Esophagus muscularis mucosa (tissue), 4 donors: ENCODE measurements around the gene TPK1. TPM values are rescaled to one million over a fixed set of nuclear protein-coding genes. Genes with fewer than 3 reads are reported as not detected.
"Not testable (repeated sequence)": the region's sequence is repeated elsewhere in the genome, so short reads cannot be mapped to it uniquely, and the experiment has no call there.

Experiments used
- DNase-seq: peaks from one replicate; pipeline ENCODE4 v3.0.0-alpha.2; 2017; ENCODE audit errors: extremely low spot score
- H3K27ac ChIP-seq, 4 donors: fragments of 200-600 bp; sonication (generic); replicated peaks in 1 of 4; 1 replicate in 3 of 4; 2 replicates in 1 of 4; pipeline ENCODE4 v1.5.1; 2016 to 2019; ENCODE audit warnings: mild to moderate bottlenecking in 1 of 4
- H3K27me3 ChIP-seq, 4 donors: fragments of 200-600 bp; sonication (generic); one replicate each; pipeline versions ENCODE4 v1.5.1 to v1.6.0; 2016 to 2019
- H3K36me3 ChIP-seq, 4 donors: fragments of 200-600 bp; sonication (generic); one replicate each; pipeline ENCODE4 v1.5.1; 2016 to 2019
- H3K4me1 ChIP-seq, 4 donors: fragments of 200-600 bp; sonication (generic); one replicate each; pipeline ENCODE4 v1.5.1; 2016 to 2019
- H3K4me3 ChIP-seq, 4 donors: fragments of 200-600 bp; sonication (generic); 1 replicate in 2 of 4; 2 replicates in 2 of 4; pipeline ENCODE4 v1.5.1; 2016 to 2019; ENCODE audit warnings: mild to moderate bottlenecking in 4 of 4, moderate library complexity in 1 of 4
- H3K9me3 ChIP-seq, 4 donors: fragments of 200-600 bp; sonication (generic); 1 replicate in 3 of 4; 2 replicates in 1 of 4; pipeline ENCODE4 v1.5.1; 2016 to 2019
- EP300 ChIP-seq: sonication (generic); formaldehyde crosslinking; IDR thresholded peaks from one replicate; pipeline ENCODE4 v1.6.1; 2017; ENCODE audit warnings: antibody characterized with exemption
- POLR2A ChIP-seq: fragments of 450-650 bp; IDR thresholded peaks from one replicate; pipeline ENCODE4 v1.6.1; 2017; ENCODE audit warnings: antibody characterized with exemption, moderate library complexity, mild to moderate bottlenecking, low read depth
- POLR2AphosphoS5 ChIP-seq, 2 donors: sonication (generic); formaldehyde crosslinking; IDR thresholded peaks; one replicate each; pipeline ENCODE4 v1.6.1; 2017; ENCODE audit warnings: antibody characterized with exemption in 2 of 2
- WGBS: methylation state at CpG from one replicate; pipeline ENCODE4 v1.1.5; 2018; 5-methylcytosine and 5-hydroxymethylcytosine counted together
- intact Hi-C: fragments of 100-400 bp; cut with DNase I; formaldehyde crosslinking; loops from one replicate; pipeline ENCODE4 v1.15.1; 2023
- total RNA-seq, 4 donors: library from RNA; depleted of rRNA; stranded (reverse); fragments of >200 nt; gene quantifications; one replicate each; pipeline versions ENCODE4 v1.1.0 to v1.2.1, GENCODE V29; 2016
- TF ChIP-seq, protein P1 (sequence below), 3 experiments: fragments of 200-600 bp in 2 of 3; fragments of 450-650 bp in 1 of 3; sonication (generic) in 2 of 3; IDR thresholded peaks; one replicate each; pipeline ENCODE4 v1.5.1; 2017 to 2019; ENCODE audit warnings: antibody characterized with exemption in 3 of 3, mild to moderate bottlenecking in 2 of 3, moderate library complexity in 1 of 3

Gene TPK1
- total RNA-seq, 4 donors from 2014 or later: 2.7 to 4.3 (median 3.4) TPM

GRCh38 chr7:144575456-144575855 is 260.4 kb downstream of the TPK1 start:
- H3K4me3 ChIP-seq: no peak overlapping the region
- intact Hi-C loops: no loop called here
- WGBS: 87% methylated on average over 3 of the region's 3 CpGs
- no peaks in the 10 kb centered on the region for H3K9me3 ChIP-seq
- no peaks in the 10 kb centered on the region for H3K27me3 ChIP-seq
- H3K4me1 ChIP-seq: no peaks in the 10 kb centered on the region
- H3K27ac ChIP-seq: no peak overlapping the region
- DNase-seq: no peak
- TF ChIP-seq POLR2A: no peak
- TF ChIP-seq, protein P1, sequence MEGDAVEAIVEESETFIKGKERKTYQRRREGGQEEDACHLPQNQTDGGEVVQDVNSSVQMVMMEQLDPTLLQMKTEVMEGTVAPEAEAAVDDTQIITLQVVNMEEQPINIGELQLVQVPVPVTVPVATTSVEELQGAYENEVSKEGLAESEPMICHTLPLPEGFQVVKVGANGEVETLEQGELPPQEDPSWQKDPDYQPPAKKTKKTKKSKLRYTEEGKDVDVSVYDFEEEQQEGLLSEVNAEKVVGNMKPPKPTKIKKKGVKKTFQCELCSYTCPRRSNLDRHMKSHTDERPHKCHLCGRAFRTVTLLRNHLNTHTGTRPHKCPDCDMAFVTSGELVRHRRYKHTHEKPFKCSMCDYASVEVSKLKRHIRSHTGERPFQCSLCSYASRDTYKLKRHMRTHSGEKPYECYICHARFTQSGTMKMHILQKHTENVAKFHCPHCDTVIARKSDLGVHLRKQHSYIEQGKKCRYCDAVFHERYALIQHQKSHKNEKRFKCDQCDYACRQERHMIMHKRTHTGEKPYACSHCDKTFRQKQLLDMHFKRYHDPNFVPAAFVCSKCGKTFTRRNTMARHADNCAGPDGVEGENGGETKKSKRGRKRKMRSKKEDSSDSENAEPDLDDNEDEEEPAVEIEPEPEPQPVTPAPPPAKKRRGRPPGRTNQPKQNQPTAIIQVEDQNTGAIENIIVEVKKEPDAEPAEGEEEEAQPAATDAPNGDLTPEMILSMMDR (IDR thresholded peaks at IDR 0.05): no peak
- TF ChIP-seq EP300: no peak
- no peak for TF ChIP-seq POLR2AphosphoS5 (IDR thresholded peaks at IDR 0.05)
- no peaks in the 10 kb centered on the region for H3K36me3 ChIP-seq

- DNase-seq, H3K4me3 ChIP-seq, H3K27ac ChIP-seq, H3K36me3 ChIP-seq, H3K27me3 ChIP-seq, H3K9me3 ChIP-seq, intact Hi-C loops, H3K4me1 ChIP-seq: not testable (repeated sequence)
- 92% methylated on average over 5 of the region's 5 CpGs for WGBS
Observed at GRCh38 chr7:144574753-144575152, 261.1 kb downstream of the TPK1 start.

DNA sequence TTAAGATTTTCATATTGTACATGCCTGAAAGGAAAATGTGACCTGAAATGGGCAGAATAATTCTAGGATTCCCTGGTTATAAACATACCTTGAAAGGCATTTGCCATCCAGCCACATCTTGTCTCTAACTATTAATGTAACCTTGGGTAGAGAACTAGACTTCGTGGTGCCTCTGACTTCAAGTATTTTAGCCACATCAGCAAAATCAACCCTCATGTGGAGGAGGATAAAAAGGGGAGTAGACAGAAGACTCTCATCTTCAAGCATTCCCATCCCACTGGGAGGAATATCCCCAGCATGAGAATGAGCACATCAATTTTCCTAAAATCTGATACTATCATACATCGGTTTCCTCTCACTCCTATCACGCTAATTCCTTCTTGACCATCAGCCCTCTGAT is 267.6 kb downstream of the TPK1 start:
- 86% methylated on average over 3 of the region's 3 CpGs for WGBS

GRCh38 chr7:144565586-144565985 is 270.3 kb downstream of the TPK1 start:
- no peaks in the 10 kb centered on the region for H3K4me1 ChIP-seq
- no peaks in the 10 kb centered on the region for H3K9me3 ChIP-seq
- DNase-seq: no peak
- H3K27ac ChIP-seq: no peak overlapping the region
- no peaks in the 10 kb centered on the region for H3K27me3 ChIP-seq
- 79% methylated on average over 4 of the region's 4 CpGs for WGBS
- intact Hi-C loops: no loop called here
- no peak for TF ChIP-seq EP300
- TF ChIP-seq POLR2AphosphoS5 (IDR thresholded peaks at IDR 0.05): no peak
- no peak for TF ChIP-seq POLR2A
- TF ChIP-seq, protein P1 (IDR thresholded peaks at IDR 0.05): no peak
- H3K4me3 ChIP-seq: no peak overlapping the region
- H3K36me3 ChIP-seq: no peaks in the 10 kb centered on the region

More for the DNA sequence above, 267.6 kb downstream of the TPK1 start:
- H3K4me1 ChIP-seq: no peaks in the 10 kb centered on the region
- no peak overlapping the region for H3K27ac ChIP-seq
- intact Hi-C loops: no loop called here
- no peak for TF ChIP-seq POLR2AphosphoS5 (IDR thresholded peaks at IDR 0.05)
- TF ChIP-seq, protein P1 (IDR thresholded peaks at IDR 0.05): no peak
- TF ChIP-seq POLR2A: no peak
- no peak for TF ChIP-seq EP300
- DNase-seq: no peak
- H3K36me3 ChIP-seq: no peaks in the 10 kb centered on the region
- no peak overlapping the region for H3K4me3 ChIP-seq
- H3K27me3 ChIP-seq: no peaks in the 10 kb centered on the region
- no peaks in the 10 kb centered on the region for H3K9me3 ChIP-seq

GRCh38 chr7:144549861-144550260 is 286.0 kb downstream of the TPK1 start:
- WGBS: 85% methylated on average over 7 of the region's 7 CpGs
- DNase-seq: no peak
- no peaks in the 10 kb centered on the region for H3K9me3 ChIP-seq
- H3K27ac ChIP-seq: no peak overlapping the region
- no peaks in the 10 kb centered on the region for H3K27me3 ChIP-seq
- H3K4me1 ChIP-seq: peaks cover 0 to 6% (median 5%) of the 10 kb centered on the region in 4 donors
- H3K4me3 ChIP-seq: no peak overlapping the region
- TF ChIP-seq, protein P1 (IDR thresholded peaks at IDR 0.05): no peak
- TF ChIP-seq EP300 (no peak), POLR2A (no peak), POLR2AphosphoS5 (IDR thresholded peaks at IDR 0.05) (no peak)
- intact Hi-C loops: no loop called here
- peaks cover 0 to 4% (median 0%) of the 10 kb centered on the region in 4 donors for H3K36me3 ChIP-seq
